ENCODE results near the gene SLC17A9. TPM values are rescaled to one million over a fixed set of nuclear protein-coding genes. Genes with fewer than 3 reads are reported as not detected.
A peak's percentile ranks its signal among the peaks of the same experiment; 100 is the strongest.
"Not testable (repeated sequence)": the region's sequence is repeated elsewhere in the genome, so short reads cannot be mapped to it uniquely, and the experiment has no call there.

Gene SLC17A9
- total RNA-seq, 1 donor from 2014 or later = under 0.01 TPM

DNA sequence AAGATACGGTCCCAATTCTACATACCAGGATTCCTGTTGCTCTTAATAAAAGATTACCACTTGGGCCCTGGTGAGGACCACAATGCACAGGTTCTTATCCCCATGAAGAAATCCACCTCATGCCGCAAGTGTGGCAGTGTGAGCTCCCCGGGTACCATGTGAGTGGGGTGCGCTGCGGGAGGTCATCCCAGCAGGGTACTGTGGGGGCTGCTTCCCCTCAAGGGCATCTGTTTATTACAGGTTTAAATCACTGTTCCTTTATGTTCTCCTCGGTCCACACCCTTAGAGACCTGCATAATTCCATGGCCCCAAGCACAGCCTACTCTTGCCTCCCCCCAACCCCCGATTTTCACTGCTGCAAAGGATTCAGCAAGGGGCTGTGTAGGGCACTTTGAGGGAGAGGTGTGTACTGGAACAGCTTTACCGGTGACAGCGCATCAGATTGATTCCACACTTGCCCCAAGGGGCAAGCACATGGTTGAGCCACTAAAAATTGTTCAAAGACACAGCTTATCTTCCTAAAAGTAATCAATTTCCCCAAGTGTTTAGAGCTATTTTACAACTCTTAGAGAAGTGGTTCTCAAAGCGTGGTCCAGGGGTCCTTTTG, 32.4 kb upstream of the SLC17A9 start:
- no peak for DNase-seq (ENCODE audit: low spot score in 2 of 2)
- FAIRE-seq = no peak

DNA sequence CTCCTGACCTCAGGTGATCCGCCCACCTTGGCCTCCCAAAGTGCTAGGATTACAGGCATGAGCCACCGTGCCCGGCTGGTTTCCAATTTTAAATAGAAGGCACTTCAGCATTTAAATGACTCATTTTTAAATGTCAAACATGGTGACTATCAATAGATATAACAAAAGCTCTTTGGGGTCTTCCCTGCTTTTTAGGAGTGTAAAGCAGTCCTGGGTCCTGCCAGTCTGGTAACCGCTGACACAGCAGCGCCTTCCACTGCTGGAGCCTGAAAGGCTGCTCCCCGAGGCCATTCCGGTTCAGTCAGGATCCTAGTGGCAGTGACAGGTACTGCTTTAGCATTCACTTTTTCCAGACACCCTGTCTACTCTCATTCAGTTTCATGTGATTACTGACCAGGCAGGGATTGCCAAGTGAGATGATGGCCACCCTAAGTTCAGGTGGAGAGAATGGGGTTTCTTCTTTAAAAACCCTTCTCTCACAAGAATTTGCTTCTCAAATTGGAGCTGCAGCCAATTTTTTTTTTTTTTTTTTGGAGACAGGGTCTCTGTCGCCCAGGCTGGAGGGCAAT, 31.3 kb upstream of the SLC17A9 start:
- DNase-seq (ENCODE audit: low spot score in 2 of 2) = no peak
- FAIRE-seq = no peak

DNA sequence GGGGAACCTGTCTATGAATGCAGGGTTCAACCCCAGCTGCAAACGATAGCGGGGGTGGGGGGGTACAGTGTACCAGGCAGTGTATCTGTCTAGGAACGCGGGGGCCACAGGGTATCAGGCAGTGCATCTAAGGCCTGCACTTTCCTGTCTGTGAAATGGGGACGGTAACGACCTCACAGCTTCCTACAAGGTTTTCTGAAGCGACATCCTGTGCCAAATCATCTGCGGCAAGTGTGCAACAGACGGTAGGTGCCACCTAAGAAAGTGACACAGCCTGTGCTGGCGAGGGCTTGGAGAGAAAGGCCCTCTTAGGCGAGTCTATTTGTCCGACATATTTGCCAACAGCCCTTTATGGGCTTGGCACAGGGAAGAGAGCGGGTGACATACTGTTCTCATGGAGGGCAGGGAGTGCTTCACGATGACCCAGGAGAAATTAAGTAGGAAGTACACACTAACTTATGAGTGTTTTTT, 30.0 kb upstream of the SLC17A9 start:
- DNase-seq (ENCODE audit: low spot score in 2 of 2) (no peak), FAIRE-seq (no peak)

DNA sequence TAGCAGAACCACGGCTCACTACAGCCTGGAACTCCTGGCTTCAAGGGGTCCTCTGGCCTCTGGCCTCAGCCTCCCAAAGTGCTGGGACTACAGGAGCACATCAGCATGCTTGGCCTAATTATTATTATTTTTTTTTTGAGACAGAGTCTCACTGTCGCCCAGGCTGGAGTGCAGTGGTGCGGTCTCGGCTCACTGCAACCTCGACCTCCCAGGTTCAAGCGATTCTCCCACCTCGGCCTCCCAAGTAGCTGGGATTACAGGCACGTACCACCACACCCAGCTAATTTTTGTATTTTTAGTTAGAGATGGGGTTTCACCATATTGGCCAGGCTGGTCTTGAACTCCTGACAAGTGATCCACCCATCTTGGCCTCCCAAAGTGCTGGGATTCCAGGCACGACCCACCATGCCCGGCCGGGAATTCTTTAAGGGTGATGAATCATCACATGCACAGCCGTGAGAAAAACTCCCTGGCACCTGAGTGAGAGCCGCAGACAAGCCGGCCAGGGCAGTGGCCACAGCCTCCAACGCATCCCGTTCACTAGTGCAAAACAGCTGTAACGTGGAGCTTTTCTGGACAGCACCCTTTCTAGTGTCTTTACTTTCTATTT, 29.3 kb upstream of the SLC17A9 start:
- FAIRE-seq; DNase-seq (ENCODE audit: low spot score in 2 of 2): not testable (repeated sequence)

DNA sequence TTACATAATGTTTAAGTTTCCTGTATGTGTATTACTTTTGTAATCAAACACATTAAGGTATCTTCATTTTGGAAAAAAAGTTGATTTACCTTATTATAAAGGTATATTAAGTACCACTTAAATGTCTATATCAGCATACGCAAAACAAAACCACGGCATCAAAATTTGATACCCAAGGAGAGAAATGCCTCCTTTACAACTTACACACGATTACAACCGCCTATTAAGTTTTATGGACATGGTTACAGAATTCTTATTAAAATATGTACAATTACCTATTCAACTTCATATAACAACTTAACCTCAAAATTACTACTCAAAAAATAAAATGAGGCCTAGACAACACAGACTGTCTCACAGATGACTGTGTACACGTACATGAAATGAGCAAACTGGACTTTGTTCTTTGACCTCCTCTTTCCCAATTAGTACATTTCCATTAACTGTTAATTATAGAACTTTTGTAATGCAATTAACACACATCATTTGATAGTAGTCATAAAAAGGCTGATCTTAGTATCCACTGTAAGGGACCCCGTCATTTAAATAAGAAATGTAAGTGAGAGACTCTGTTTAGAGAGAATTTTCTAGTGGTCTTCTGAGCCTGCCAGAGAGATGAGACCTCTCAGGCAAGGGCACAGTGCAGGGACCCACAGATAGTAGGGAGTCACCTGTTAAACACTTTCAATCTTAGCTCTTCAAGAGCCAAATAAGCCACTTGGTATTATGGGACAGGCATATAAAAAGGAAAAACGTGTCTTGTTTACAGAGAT, 28.7 kb upstream of the SLC17A9 start:
- no peak for FAIRE-seq
- no peak for DNase-seq (ENCODE audit: low spot score in 2 of 2)

DNA sequence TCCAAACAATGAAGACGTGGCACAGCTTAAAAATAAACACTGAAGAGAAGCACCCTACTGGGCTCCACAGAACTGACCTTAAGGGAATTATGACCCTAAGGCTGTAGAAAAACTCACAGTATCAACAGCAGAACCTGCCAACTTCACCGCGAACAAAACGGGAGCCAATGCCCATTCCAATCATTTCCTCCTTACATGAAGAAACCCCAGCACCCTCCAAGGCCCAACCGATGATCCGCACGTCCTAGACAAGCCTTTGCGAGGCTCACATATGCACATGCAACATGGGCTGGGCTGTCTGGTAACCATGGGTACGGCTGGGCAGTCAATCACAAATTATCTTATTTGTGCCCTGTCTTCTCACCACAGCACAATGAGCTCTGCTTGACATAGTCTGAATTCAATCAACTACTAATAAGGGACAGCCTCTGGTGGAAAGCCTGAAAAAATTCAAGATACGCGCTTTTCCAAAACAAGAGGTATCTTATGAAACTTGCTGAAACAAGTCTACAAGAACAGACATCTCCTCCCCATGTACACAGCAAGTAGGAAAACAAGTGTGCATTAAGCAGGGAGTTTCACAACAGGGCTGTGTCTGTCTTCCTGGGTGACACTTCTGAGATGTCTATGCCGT, 27.9 kb upstream of the SLC17A9 start:
- FAIRE-seq (no peak), DNase-seq (ENCODE audit: low spot score in 2 of 2) (no peak)

DNA sequence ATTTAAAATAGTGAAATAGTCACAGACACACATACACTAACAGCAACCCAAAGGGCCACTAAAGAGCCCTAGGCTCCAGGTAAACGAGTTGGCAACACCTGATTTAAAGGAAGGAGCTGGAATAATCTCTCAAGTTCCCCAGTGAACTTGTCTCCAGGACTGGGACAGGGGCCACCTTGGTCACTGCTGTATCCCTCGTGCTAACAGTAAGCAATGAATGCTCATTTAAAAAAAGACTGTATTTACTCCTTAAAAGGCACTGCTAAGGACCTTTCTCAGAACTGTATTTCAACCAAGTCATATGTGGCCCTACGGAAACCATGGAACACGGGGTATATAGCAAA, 27.5 kb upstream of the SLC17A9 start:
- DNase-seq (ENCODE audit: low spot score in 2 of 2) (no peak), FAIRE-seq (no peak)

DNA sequence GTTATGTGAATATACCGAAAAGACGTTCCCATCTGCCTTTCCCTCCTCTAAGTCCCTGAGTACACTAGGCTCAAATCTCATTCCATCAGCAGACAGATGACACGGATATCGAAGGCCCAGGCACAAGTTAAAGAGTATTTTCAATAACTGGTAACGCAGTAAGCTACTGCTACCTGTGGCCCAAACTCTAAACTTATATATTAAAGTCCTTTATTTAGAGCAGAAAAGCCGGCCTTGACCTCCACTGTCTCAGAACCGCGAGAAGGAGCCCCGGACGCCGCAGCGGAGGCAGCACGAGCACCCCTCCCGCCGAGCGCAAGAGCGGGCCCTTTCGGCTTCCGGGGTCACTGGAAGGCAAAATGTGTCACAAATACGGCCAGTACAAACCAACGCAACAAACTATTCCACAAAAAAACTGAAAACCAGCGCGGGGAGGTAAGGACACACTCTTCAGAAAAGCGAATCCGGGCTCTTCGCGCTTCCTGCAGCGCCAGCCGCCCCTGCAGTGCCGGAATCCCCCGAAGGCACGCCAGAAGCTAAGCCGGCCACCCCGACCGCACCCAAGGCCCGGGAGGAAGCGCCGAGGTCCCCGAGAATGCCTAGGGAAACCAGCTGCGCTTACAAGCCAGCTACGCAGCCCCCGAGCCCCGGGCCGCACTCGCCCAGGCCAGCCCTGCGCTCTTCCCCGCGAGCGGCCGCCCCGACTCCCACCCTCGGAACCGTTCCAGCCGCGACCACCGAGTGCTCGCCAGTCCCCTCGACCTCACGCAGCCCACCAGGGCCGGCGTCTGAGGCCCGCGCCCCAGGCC, 26.9 kb upstream of the SLC17A9 start:
- DNase-seq (ENCODE audit: low spot score in 2 of 2) (no peak), FAIRE-seq (no peak)

DNA sequence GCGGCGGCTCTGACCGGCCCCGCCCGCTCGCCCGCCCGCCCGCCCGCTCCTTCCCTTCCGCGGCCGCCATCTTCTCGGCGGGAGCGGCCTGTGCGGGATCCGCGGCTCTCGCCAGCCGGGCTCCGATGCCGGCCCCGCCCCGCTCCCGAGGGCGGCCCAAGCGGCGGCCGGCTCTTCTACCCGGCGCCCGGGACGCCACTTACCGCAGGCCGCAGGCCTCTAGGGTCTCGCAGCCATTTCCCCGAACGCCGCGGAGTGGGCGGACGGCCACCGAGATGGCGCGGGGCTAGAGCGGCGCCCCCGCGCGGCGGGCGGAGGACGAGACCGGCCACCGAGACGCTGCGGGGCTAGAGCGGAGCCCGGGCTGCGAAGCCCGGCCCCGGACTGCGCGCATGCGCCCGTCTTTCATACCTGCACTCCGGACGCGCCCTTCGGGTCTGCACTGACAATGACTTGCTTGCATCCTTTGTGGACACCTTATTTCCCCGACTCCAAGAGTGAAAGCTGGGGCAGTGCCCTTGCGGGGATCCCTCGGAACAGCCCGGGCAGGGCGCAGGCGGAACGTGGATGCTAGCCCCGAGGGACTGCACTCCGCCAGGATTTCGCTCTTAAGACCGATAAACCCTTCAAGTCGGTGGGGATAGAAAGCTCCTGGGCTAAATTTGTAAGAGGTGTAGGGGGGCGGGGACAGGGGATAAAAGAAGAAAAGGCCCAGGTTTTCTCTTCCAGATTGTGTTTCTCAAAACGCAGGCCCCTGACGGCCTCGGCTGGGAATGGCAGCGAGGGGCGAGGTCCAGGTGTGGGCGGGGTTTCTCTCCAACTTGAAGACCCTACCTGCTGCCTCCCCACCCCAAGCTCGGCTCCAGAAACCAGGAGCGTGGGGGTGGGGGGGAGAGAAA, 26.0 kb upstream of the SLC17A9 start, which contains the start of gene DIDO1:
Gene DIDO1, minus strand, starts transcription at position 277 of the 899 bp plus-strand sequence.
- DNase-seq (ENCODE audit: low spot score in 2 of 2) (peak; percentile 94 to 95), FAIRE-seq (no peak)

DNA sequence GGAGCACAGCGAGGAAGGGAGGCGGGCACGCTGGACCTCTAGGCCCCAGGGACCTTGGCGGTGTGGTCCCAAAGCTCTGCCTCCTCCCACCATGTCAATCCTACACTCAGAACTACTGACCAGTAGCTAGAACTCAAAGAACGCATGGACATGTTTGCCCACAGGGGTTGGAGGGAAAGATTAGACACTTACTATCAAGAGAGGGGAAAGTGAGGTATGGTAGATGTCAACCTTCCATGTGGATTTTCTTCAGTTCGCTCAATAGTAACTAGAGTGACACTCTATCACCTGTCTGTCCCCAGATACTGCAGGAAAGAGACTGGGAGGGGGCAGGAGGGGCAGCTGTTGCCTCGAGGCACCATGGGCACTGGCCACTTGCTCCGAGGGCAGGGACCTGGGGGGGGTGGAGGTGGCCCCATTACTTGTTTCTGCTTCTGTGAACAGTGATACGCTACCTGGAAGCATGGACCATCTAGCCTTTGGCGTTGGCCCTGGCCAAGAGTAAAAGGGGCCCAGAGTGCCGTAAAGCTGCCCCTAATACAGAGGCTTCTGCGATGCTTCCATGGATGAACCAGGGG, 25.3 kb upstream of the SLC17A9 start:
- DNase-seq (ENCODE audit: low spot score in 2 of 2) (no peak), FAIRE-seq (no peak)

DNA sequence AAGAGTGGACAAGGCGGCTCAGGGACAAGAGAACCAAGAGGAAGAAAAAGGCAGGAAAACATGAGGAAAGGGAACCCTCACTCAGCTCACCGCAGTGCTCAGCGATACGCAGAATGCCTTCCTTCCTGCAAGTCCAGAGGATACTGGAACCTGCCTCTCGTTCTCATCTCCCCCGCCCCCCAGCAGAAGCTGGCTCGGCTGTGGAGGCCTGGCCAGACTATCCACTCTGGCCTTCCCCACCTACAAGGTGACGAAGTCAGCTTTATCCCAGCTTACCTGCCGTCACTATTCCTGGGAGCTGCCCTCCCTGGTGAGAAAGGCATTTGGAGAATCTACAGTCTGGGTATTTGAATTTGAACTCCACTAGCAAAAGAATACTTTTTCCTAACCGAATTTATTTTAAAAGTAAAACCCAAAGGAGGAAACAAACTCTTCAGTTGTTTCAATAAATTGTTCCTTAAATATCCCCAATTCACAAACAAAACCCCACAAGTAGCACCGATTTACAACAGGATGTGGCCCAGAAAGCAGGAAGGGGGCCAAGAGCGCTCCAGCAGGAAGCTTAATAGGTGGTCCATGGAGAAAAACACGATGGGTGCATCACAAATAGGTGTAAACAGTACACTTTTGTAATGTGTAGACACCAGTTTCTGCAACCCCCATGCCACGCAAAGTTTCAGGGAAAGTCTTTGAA, 24.1 kb upstream of the SLC17A9 start:
- DNase-seq (ENCODE audit: low spot score in 2 of 2) = no peak
- FAIRE-seq = no peak

DNA sequence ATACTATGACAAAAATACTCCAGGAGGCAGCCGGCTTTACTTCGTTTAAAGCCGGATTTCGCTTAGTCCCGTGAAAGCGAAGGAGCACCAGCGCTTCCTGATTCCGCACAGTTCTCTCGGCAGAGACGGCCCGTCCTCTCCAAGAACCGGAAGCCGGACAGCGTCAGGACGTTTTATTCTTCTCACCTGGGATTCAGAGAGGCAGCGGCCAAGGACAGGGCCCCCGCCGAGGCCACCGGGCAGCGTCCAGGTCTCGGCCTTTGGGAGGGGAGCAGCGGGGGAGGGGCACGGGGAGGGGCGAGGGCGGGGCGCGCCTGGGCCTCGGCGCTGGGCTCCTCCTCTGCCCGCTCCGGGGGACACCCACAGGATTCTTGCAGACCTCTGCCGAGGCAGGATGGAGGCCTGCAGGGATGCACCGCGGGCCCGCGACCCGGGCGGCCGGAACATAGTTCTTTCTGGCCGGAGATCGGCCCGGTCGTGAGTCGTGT, 23.4 kb upstream of the SLC17A9 start:
- DNase-seq (ENCODE audit: low spot score in 2 of 2) (peak; percentile 56 to 75), FAIRE-seq (no peak)

DNA sequence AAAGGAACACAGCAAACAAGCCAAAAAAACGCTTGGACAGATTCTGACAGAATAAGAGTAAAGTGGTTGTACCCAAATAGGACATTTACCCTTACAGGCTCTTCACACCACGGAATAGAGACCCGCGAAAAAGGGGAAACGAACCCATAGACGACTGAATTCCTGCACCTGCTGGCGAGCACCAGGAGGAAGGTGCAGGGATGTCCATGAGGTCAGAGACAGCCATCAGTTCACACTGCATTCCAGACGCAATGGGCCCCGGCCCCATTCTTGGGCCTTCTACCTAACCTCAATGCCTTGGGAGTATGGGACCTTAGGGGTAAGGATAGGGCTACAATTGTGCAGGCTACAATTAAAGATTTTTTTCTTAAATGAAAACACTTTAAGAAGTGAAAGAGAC, 21.0 kb upstream of the SLC17A9 start:
- FAIRE-seq (no peak), DNase-seq (ENCODE audit: low spot score in 2 of 2) (no peak)

DNA sequence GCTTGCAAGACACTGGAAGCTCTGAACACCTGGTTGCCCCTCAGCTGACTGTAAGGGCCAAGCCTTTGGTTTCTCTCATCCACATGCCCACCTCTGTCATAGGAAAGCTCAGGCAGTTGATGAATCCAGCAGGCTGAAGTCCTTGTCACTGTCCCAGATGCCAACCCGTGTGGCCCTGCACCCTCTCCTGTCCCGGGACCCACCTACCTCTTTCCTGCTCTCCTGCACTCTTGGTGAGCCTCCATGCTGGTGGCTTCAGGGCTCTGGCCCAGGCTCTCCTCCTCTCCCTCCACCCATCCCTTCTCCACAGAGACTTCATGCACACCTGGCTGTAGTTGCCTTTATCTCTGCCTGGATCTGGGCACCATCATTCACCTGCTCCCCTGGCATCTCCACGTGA, 18.5 kb upstream of the SLC17A9 start:
- FAIRE-seq = no peak
- DNase-seq (ENCODE audit: low spot score in 2 of 2) = no peak

DNA sequence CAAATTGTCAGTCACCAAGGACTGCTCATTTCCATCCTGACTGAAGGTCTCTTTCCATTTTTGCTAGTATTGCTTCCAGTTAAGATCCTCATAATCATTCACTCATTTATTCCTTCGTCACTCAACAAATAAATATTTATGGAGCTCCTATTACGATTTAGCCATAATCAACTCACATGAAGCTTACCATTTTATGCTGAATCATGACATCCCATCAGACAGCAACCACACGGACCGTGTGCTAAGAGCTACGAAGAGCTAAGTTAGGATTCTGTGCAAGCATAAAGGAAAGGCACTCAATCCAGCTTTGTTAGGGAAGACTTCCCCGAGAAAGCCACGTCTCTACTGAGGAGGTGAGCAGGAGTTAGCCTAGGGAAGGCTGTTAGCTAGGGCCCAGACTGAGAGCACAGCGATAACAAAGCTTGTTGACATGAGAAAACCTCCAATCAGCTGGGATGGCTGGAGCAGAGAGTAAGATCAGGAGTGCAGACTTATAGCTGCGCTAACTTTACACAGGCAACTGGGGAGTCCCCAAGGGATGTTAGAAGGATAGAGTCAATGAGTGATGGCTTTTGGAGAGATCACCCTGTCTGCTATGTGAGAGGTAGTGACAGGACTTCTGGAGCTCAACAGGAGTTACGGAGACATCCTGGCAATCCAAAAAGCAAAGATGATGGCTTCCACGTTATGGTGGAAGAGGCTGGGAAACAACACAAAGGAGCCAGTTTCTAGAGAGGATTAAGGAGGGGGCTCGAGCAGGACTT, 17.1 kb upstream of the SLC17A9 start:
- DNase-seq (ENCODE audit: low spot score in 2 of 2) = no peak
- FAIRE-seq = no peak

DNA sequence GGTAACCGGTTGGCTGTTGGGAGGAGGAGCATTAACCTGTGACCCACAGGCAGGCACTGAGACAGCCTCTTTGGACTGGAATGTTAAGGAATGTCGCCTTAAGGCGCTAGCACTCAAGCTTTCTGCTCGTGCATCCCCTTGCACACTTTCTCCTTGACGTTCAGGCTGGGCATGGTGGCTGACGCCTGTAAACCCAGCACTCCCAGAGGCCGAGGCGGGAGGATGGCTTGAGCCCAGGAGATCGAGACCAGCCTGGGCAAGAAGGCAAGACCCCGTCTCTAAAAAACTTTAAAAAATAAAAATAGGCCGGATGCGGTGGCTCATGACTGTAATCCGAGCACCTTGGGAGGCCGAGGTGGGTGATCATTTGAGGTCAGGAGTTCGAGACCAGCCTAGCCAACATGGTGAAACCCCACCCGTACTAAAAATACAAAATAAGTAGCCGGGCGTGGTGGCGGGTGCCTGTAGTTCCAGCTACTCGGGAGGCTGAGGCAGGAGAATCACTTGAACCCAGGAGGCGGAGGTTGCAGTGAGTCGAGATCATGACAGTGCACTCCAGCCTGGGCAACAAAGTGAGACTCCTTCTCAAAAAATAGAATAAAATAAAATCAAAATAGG, 16.4 kb upstream of the SLC17A9 start:
- DNase-seq (ENCODE audit: low spot score in 2 of 2) (no peak), FAIRE-seq (no peak)

Measured in frontal cortex (tissue), 4 donors.